GM12891 (cell line): ENCODE data around the gene KIF26A.

ENCODE experiments used
- POLR2A ChIP-seq: IDR thresholded peaks from 2 replicates; pipeline ENCODE4 v1.6.1; 2011; ENCODE audit warnings: low read depth, low read length, control low read depth
- POLR2AphosphoS5 ChIP-seq: IDR thresholded peaks from 2 replicates; pipeline ENCODE4 v1.6.1; 2011; ENCODE audit warnings: low read depth, low read length, control low read depth
- SPI1 ChIP-seq: IDR thresholded peaks from 2 replicates; pipeline ENCODE4 v1.6.1; 2011; ENCODE audit warnings: low read depth, low read length, control low read depth
- TAF1 ChIP-seq: IDR thresholded peaks from 2 replicates; pipeline ENCODE4 v1.6.1; 2011; ENCODE audit warnings: low read depth, low read length, control low read depth

- TF ChIP-seq POLR2AphosphoS5 (no peak), TAF1 (no peak), POLR2A (no peak), SPI1 (no peak)
Observed at GRCh38 chr14:104224506-104225277, 86.3 kb downstream of the KIF26A start.
